ENCODE measurements around the gene SH3BP2.

The SH3BP2 gene

DNA sequence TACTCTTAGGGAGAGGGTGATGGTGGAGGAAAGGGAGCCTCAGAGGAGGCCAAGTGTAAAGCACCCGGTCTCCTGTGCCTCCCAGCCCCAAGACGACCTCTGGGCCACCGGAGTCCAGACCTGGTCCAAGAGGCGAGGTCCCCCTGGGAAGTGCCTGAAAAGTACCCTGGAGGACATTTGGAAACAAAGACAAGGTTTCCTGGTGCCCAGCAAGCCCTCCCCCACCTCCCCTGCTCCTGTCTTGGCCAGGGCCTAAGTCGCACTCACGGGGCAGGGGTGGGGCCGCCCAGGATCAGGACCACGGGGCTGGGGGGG is 532 bp upstream of the SH3BP2 start:
- DNase-seq: no peak

DNA sequence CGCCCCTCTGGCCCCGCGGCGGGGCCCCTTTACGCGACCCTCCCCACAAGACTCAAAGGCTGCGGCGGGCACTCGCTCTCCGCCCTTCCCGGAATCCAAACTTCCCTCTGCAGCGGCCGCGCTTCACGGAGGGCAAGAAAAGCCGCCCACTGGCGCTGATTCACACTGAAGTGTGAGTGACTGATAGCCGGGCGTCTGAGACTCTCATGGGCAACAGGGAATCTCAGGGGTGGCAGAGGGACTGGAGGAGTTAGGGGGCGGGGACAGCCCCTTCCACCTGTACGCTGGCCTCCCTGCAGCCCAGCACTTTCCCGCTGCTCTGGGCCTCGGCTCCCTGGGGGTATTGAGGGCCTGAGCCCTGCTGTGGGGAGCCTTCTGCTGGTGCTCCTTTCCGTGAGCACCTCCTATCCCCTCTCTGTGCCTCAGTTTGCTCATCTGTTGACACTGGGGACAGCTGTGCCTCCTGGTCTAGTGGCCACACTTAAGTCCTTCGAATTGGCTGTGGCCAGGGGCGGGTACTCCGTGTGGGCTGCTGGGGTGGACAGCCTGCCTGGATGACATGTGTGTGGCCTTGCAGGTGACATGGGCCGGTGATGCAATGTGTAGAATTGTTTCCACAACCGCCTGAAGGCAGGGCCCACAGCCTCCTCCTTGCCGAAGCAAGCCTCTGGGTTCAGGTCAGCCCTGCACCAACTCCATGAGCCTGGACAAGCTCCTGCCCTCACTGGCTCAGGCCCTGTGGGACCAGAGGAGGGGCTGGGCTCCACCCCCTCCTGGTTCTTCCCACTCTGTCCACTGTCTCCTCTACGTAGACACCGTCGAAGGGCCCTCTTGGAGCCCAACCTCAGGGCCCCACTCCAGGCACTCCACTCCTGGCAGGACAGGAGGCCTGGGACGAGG is 951 bp downstream of the SH3BP2 start:
- peak; percentile 80 to 91 for DNase-seq

DNA sequence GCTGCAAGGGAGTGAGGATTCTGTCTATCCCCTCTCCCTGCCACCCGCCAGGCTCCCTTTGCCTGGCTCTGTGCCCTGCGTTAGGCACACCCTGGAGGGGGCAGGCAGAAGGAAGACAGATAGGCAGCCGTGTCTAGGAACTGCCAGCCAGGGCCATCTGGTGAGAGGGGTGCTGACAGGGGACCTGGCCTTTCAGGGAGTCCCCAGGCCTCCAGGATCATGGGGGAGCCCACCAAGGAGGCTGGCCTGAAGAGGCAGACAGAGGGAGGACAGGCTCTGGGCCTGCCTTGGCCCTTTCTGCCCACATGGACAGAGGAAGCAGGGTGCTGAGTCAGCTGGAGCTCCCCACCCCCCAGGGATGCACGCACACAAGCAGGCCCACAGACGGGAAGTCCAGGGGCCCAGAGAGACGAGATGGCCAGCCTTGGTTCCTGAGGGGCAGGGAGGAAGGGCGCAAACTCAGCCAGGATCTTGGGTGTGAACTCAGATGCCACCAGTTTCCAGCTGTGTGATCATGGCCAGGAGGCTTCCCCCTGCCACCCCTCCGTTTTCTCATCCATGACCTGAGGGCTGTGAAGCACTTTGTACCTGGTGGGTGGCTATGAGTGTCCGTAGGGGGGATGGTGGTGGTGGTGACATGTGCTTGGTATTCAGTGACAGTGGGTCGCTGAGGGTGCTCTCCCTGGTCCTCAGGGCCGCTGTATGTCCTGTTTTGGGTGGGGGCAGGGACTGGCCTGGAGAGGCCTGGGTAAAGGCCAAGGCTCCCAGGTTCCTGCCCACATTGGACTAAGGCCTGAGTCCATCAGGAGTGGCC is 1.8 kb downstream of the SH3BP2 start:
- peak; percentile 73 to 84 for DNase-seq

DNA sequence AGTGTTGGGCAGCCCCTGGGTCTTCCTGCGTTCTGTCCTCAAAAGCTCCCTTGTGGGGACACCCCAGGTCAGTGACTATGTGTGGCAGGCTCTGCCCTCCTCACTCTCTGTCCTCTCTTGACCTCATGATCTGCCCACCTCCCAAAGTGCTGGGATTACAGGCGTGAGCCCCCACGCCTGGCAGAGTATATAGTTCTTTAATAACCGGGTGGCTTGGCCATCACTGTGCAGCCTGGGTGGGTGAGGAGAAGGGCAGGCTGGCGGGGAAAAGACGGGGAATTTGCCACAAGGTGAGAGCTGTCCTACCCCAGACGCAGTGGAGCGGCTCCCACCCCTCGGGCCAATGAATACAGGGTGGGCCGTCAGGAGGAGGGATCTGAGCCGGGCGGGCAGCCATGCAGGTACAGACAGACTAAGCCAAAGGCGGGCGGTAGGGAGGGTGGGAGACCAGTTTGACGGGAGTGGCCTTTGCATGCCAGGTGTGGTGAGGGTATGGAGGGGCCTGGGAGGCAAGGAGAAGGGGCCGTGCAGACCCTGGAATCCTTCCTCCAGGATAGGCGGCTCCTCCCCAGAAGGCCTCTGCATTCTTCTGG is 2.5 kb downstream of the SH3BP2 start:
- no peak for DNase-seq

DNA sequence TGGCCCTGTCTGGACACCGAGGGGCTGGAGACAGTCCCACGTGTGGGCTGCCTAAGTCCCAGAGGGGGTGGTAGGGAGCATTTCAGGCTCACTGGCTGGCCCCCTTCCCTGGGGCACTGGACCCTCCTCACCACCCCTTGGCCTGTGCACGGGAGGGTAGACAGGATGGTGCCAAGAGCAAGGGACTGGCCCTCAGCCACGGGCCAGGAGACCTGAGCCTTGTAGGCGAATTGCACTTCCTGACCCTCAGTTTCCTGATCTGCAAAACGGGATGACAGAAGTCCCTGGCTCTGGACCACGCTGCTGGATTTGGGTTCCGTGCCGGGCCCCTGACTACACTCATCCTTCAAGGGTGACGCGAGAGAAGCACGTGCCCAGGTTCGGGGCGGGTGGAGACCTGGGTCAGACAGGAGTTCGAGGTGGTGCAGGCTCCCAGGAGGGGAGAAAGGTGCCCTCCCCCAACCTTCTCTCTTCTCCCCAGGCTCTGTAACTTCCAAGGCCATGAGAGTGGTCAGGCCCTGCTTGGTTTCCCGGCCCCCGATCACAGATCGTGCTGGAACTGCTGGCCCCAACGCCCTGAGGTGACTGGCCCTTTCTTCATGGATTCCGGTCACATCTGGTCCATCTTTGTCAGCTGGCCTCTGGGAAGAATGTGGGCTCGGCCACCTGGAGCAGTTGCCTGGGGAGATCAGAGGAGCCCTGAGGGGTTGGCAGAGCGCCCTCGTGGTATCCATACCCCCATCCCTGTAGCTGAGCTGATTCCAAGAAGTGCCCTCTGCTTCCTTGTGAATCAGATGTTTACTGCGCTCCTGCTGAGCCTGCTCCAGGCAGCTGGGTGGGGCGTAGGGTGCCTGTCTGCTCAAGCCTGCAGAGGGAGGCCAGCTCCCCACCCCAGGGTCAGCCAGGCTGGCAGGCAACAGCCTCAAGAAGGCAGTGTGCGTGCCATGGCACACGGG is 3.3 kb downstream of the SH3BP2 start:
- DNase-seq: no peak

GRCh38 chr4:2796849-2797544 is 4.1 kb downstream of the SH3BP2 start:
- no peak for DNase-seq

DNA sequence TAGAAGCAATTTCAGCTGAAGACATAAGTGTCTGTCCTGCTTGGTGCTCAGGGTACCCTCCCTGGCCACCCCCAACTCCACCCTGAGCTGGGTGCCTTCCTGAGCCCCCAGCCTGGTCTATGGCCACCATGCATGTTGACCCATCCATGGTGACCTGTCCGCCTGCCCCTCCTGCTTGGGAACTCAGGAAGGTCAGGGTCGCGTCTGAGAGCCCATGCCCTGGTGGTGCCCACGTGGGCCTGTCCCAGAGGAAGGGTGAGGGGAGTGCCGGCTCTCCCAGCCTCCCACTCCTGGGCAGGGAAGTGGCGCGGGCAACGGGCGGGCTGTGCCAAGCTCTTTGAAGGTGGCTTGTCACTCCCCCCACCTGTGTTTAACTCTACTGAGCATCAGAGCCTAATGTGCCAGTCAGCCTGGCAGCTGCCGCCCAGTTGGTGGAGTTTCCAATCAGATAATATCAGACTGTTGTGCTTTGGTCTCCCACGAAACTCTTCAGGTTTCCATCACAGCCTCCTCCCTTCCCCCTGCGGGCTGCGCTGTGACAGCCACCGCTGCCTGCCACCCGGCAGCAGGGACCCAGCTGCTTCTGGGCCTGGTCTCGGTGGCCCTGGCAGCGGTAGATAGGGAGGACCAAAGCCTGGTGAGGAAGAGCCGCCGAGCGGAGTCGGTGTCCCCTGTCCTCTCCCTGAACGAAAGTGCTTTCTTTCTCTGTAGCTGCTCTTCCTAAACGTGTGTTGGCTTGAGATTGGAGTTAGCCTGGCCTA is 4.8 kb downstream of the SH3BP2 start:
- no peak for DNase-seq

GRCh38 chr4:2798399-2799223 is 5.7 kb downstream of the SH3BP2 start:
- peak; percentile 89 to 93 for DNase-seq

DNA sequence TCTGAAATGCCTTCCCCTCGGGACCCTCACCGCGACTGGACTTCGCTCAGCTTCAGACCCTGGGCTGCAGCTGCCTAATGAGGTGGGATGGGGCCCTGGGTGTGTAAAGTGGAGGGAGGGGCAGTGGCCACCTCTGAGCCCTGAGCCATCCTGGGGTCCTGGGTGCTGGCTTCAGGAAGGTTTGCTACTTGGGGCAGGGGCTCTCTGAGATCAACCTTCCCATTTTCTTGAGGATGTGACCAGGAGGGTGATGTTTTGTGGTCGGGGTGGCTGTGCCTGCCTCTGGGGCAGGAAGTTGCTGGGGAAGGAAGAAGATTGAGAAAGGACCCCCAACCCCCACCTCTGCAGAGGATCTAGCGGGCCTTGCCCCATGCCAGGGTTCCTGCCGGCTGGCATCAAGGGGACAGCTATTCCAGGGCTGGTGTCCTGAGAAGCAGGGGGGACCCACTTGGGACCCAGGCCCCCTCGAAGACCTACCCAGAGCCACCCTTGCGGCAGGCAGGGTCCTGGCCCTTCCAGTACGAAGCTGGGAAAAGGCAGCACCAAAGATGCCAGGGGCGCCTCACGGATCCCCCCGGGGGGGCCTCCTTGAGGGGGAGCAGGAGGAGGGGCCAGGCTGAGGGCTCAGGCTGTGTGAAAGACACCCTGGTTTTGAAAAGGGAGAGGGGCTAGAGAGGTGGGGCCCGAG is 6.5 kb downstream of the SH3BP2 start:
- DNase-seq: peak; percentile 72 to 80

DNA sequence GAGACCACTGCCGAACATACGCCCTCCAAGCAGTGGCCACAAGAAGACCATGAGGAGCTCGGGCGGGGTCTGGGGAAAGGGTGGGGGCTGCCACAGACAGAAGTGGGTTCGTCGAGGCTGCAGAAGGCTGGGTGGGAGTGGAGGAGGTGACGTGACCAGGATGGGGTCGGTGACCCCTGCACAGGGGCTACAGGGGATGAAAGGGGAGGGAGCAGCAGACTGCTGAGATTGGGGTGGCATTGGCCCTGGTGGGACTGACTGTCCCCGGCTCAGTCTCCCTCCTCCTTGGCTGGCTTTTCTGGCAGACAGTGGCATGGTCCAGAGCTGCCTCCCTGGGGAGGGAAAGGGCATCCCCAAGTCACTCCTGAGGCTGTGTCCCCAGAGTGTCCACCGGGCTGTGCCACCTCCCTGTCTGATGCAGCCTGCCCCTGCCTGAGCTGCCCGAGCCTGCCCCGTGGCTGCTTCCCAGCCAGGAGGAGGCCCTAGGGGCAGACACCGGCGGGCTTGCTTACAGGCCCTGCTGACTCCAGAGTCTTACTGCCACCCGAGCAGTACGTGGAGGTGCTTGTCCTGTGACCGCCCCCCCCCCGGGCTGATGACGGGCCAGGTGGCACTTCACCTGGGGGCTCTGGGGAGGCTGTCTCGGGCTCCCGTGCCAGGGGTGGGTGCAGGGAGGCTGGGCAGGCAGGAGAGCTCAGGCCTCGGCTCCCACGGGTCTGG is 7.2 kb downstream of the SH3BP2 start:
- peak; percentile 22 to 51 for DNase-seq

DNA sequence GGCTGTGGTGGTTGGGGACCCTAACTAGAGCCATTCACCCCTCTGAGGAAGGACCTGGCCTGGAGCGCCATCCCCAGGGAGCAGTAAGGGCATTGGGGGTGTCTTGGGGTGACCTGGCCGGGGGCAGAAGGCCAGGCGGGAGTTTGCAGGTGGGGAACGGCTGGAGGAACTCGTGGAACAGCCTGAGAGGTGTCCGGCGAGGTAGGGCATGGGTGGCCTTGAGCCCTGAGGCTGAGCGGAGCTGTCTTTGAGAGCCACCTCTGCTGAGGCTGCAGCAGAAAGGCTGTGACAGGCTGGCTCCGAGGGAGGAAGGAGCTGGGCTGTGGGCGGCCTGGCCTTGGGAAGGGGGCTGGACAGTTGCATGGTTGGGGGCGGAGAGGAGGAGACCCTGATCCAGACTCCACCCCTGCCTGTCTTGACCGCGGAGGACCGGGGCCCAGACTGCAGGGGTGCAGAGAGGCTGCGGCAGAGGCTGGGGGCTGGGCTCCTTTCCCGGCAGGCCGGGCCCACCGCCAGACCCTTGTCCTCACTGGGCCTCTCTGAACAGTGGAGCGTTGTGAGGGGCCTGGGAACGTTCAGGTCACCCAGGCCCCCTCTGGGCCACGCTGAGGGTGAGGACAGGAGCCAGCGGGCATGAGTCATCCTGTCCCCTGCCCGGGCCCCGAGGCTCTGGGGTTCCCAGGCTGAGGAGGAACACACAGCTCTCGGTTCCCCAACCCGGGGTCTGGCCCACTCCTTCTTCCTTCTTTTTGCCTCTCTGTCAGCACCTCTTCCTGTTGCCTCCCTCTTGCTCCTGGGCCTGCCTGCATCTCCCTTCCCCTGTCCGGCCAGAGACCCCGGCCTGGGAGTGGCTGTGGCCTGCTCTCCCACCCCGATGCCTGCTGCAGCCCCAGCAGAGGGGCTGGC is 8.1 kb downstream of the SH3BP2 start:
- DNase-seq: peak; percentile 92 to 95

DNA sequence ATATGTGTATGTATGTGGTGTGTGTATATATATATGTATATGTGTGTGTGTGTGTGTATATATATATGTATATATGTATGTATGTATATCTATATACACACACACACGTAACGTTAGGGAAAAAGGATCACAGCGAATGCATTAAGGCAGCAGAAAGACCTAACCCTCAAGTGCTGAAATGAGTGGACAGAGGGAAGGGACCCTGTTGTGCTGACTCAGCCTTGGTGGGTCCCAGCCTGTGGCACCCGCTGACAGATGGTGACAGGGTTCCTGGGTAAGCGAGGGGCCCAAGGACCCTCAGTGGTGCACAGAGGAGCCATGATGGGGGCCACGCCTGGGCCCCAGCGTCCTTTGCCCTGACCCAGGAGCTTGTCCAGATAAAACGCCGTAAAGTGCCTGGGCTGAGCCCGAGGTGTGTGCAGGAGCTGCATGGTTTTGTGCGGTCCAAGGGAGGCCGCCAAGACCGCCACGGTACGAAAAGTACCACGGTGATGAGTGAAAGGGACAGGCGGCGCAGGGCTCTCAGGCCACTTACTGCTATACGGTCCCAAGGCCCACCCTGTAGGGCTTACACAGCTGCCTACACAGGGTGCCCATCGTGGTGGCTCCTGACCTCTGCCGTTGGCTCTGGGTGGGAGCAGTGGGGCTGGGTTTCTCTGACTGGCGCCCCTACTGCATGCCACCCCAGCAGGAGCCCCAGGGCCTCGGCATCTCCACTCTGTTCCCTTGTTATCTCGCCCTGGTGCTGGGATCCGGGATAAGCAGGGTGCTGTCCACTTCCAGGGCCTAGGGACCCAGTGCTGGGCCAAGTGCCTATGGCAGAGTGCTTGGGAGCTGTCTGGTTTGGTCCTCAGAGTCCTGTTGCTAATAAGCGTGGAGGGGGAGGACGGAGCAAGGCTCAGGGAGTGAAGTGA is 10.0 kb downstream of the SH3BP2 start:
- no peak for DNase-seq

DNA sequence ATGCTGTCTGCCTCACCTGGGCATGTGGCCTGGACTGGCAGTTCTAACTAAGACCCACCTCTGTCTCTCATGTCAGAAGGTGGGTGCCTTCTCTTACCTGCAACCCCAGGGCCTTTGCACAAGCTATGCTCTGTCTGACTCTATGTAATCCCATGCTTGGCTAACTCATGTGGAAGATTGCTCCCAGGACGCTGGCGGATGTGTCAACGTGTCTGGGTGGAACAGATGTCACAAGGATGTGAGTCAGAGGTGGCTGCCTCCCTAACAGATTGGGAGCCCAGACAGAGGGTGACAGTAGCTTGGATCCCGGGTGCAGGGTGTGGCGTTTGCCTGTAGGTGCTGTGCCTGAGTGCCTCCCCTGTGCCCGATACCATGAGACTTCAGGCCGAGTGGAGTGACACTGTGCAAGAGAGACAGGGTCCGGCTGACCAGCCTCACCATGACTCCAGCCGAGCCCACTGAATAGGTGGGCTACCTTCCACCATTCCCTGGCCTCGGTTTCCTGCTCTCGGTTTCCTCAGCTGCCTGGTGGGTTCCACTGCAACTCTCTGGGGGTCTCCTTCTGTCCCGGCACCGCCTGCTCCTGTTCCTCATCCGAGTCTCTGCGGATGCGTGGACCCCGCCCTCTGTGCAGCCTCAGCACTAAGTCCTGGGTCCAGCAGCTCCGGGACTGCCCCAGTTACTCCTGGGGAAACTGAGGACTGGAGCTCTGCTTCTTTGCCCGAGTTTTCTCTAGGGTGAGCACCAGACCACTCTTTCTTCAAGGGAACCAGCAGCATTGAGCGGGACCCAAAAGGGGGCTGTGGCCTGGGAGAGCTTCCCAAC is 11.0 kb downstream of the SH3BP2 start:
- peak; percentile 97 to 98 for DNase-seq

- no peak for DNase-seq
Observed at GRCh38 chr4:2804449-2804972, 11.6 kb downstream of the SH3BP2 start.

DNA sequence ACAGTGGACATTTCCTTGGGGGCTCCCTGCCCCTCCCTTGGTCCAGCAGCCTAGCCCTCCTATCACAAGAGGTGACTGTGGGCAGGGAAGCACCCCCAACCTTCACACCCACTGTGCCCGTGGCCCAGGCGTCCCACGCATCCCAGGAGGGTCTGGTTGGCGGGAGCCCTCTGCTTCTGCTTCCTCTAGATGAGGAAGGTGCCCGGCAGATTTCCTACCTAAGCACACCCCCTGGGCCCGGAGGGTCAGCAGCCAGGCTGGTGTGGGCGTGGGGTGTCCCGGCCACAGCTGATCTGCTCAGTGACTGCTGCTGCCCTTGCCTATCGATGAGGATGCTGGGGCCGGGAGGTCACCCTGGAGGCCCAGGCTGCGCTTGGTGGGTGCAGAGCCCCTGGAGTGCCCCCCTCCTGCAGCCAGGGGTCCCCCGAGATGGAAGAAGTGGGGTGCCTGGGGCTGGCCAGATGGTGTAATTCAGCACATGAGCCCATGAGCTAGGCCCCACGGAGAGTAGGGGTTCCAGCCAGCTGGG is 12.2 kb downstream of the SH3BP2 start:
- peak in 1 of 2 donors; percentile 70 for DNase-seq
